GM12892 (cell line): ENCODE results near the gene PRDM16.

Experiments used
- POLR2A ChIP-seq: IDR thresholded peaks from 2 replicates; pipeline ENCODE4 v1.6.1; 2011; ENCODE audit warnings: low read depth, low read length, control low read depth
- POLR2AphosphoS5 ChIP-seq: IDR thresholded peaks from 2 replicates; pipeline ENCODE4 v1.6.1; 2011; ENCODE audit warnings: low read depth, low read length, control low read depth
- TAF1 ChIP-seq: IDR thresholded peaks from 2 replicates; pipeline ENCODE4 v1.6.1; 2011; ENCODE audit warnings: low read depth, mild to moderate bottlenecking, control low read depth, low read length, borderline replicate concordance

DNA sequence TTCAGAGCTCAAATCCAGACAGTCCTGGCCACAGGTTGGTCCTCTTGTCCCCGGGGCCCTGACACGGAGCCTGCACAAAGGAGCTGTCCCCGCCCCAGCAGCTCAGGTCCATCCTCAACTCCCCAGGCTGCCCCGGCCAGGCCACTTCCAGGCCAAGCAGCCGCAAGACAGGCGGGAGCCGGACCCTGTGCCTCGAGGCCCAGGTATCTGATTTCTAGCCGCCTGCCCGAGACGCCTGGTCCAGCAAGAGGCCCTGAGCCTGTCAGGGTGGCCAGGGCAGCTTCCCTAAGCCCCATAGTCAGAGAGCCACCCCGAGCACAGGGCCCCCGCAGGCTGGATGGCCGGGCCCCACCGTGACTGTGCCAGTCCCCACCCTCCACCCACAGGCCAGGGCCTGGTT lies 165.3 kb downstream of the PRDM16 start:
- no peak for TF ChIP-seq POLR2A
- TF ChIP-seq POLR2AphosphoS5: no peak
- no peak for TF ChIP-seq TAF1
